ENCODE data around the gene OAS3. TPM values are rescaled to one million over a fixed set of nuclear protein-coding genes. Genes with fewer than 3 reads are reported as not detected.
"Not testable (repeated sequence)": the region's sequence is repeated elsewhere in the genome, so short reads cannot be mapped to it uniquely, and the experiment has no call there.

The OAS3 gene
- total and polyA plus RNA-seq, 2 donors (not counting 1 experiment from before 2014, with no cell fraction given): 16.5 to 24.9 TPM

DNA sequence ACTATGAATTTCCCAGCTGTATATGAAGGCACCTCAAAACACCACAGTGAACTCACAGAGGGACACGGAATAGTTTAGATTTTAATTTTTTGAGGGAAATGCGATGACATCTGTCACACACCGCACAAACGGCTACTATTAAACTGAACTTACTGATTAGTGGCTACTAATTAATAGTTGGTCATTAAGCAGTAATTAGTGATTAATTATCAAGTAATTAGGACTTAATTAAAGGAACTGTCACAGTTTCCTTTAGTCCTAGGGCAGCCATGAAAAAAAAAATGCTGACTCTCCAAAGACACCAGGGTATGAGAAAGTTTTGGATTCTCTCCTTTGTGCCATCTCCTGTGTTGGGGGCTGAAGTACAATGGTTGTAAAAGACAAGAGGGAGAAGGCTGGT lies 28.6 kb upstream of the OAS3 start:
- TF ChIP-seq, protein P1, sequence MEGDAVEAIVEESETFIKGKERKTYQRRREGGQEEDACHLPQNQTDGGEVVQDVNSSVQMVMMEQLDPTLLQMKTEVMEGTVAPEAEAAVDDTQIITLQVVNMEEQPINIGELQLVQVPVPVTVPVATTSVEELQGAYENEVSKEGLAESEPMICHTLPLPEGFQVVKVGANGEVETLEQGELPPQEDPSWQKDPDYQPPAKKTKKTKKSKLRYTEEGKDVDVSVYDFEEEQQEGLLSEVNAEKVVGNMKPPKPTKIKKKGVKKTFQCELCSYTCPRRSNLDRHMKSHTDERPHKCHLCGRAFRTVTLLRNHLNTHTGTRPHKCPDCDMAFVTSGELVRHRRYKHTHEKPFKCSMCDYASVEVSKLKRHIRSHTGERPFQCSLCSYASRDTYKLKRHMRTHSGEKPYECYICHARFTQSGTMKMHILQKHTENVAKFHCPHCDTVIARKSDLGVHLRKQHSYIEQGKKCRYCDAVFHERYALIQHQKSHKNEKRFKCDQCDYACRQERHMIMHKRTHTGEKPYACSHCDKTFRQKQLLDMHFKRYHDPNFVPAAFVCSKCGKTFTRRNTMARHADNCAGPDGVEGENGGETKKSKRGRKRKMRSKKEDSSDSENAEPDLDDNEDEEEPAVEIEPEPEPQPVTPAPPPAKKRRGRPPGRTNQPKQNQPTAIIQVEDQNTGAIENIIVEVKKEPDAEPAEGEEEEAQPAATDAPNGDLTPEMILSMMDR (IDR thresholded peaks at IDR 0.05): no peak
- no peak for TF ChIP-seq EZH2 (IDR thresholded peaks at IDR 0.05; ENCODE audit: borderline replicate concordance, insufficient read depth, low read depth, low read length, poor library complexity, severe bottlenecking)
- H3K27me3 ChIP-seq (replicated peaks in 1 of 4; ENCODE audit: control extremely low read depth in 1 of 4, control insufficient read depth in 3 of 4, insufficient read depth in 4 of 4, low read length in 3 of 4): no peaks in the 10 kb centered on the region
- H3K4me1 ChIP-seq (ENCODE audit: control insufficient read depth in 2 of 2, insufficient read depth in 2 of 2, low read length in 2 of 2): peaks cover 37 to 55% of the 10 kb centered on the region in 2 donors
- Mint-ChIP-seq H3K4me1 (peaks cover 71% of the 10 kb centered on the region), H3K9me3 (ENCODE audit: insufficient read depth) (peaks cover 7% of the 10 kb centered on the region), H3K27me3 (no peaks in the 10 kb centered on the region), H3K4me3 (peak overlapping the region; percentile 77), H3K27ac (peak overlapping the region; percentile 95)
- DNase-seq (no peak), ATAC-seq (ENCODE audit: low read depth) (no peak)
- no CpG with 5 or more reads among the region's 4 CpGs for WGBS (ENCODE audit: insufficient coverage)
- H3K9ac ChIP-seq (ENCODE audit: low read length): no peak overlapping the region
- H4K20me1 ChIP-seq (ENCODE audit: control insufficient read depth, insufficient read depth, low read length, poor library complexity, severe bottlenecking): peaks cover 24% of the 10 kb centered on the region
- peak overlapping the region in 1 of 2 donors; percentile 83 for H3K27ac ChIP-seq (ENCODE audit: low read length in 2 of 2)
- peaks cover 54% of the 10 kb centered on the region for H3K79me2 ChIP-seq (ENCODE audit: control insufficient read depth, insufficient read depth, low read length)
- H3K36me3 ChIP-seq (replicated peaks in 1 of 2; ENCODE audit: control extremely low read depth in 1 of 2, control insufficient read depth in 1 of 2, extremely low read depth in 1 of 2, insufficient read depth in 2 of 2, low read length in 1 of 2): peaks cover 0 to 50% of the 10 kb centered on the region in 2 experiments
- ChIA-PET POLR2A (no interaction called here), CTCF (interaction anchor here (1.2 to 1.3 kb wide), 2 partner anchors 10 to 120 kb away, joined by 4 read pairs; no protein-coding TSS in a partner anchor)
- intact Hi-C loops (cut with micrococcal nuclease): loop anchor here (10.0 kb wide), 1 partner anchor 245 kb away; no protein-coding TSS in a partner anchor
- no peak overlapping the region for H2AFZ ChIP-seq (ENCODE audit: insufficient read depth, low read depth, low read length, poor library complexity, severe bottlenecking)
- H3K4me2 ChIP-seq (replicated peaks; ENCODE audit: low read depth, low read length, poor library complexity, severe bottlenecking): peak overlapping the region; percentile 82
- H3K9me3 ChIP-seq (ENCODE audit: control extremely low read depth in 1 of 3, control insufficient read depth in 2 of 3, insufficient read depth in 1 of 3, low read length in 2 of 3): peaks cover 0 to 15% (median 5%) of the 10 kb centered on the region in 3 donors
- no peak overlapping the region for H3K4me3 ChIP-seq (ENCODE audit: control extremely low read depth in 1 of 5, extremely low read depth in 1 of 5, insufficient read depth in 1 of 5, low read depth in 2 of 5, low read length in 4 of 5)

DNA sequence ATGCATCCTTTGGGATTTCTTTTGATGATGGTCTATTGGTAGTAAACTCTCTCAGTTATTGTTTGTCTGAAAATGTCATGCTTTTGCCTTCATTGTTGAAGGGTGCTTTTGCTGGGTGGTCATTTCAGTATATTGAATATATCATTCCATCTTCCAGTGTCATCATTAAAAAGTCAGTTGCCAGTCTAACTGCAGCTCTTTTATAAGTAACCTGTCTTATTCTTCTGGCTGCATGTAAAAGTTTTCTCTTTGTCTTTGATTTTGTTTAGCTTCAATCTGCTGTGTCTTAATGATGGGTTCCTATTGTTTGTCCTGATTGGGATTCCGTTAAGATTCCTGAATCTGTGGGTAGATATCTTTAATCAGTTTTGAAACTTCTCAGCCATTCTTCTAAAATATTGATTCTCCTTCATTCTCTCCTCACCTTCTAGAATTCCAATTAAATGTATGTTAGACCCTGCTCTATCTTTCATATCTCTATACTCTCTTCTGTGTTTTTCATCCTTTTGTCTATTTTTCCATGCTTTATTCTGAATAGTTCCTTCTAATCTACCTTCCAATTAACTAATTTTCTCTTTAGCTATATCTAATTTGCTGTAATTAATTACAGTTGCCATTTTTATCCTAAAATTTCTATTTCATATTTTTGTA lies 25.1 kb upstream of the OAS3 start:
- intact Hi-C loops (cut with micrococcal nuclease): no loop called here
- Histone ChIP-seq H3K36me3 (replicated peaks in 1 of 2; ENCODE audit: control extremely low read depth in 1 of 2, control insufficient read depth in 1 of 2, extremely low read depth in 1 of 2, insufficient read depth in 2 of 2, low read length in 1 of 2) (peaks cover 1 to 75% of the 10 kb centered on the region in 2 experiments), H3K4me2 (replicated peaks; ENCODE audit: low read depth, low read length, poor library complexity, severe bottlenecking) (no peak overlapping the region), H4K20me1 (ENCODE audit: control insufficient read depth, insufficient read depth, low read length, poor library complexity, severe bottlenecking) (peaks cover 36% of the 10 kb centered on the region), H3K4me1 (ENCODE audit: control insufficient read depth in 2 of 2, insufficient read depth in 2 of 2, low read length in 2 of 2) (peaks cover 21 to 31% of the 10 kb centered on the region in 2 donors), H3K79me2 (ENCODE audit: control insufficient read depth, insufficient read depth, low read length) (peaks cover 64% of the 10 kb centered on the region), H3K9me3 (ENCODE audit: control extremely low read depth in 1 of 3, control insufficient read depth in 2 of 3, insufficient read depth in 1 of 3, low read length in 2 of 3) (peaks cover 0 to 15% (median 5%) of the 10 kb centered on the region in 3 donors), H2AFZ (ENCODE audit: insufficient read depth, low read depth, low read length, poor library complexity, severe bottlenecking) (no peak overlapping the region), H3K27ac (ENCODE audit: low read length in 2 of 2) (no peak overlapping the region), H3K27me3 (replicated peaks in 1 of 4; ENCODE audit: control extremely low read depth in 1 of 4, control insufficient read depth in 3 of 4, insufficient read depth in 4 of 4, low read length in 3 of 4) (no peaks in the 10 kb centered on the region), H3K9ac (ENCODE audit: low read length) (no peak overlapping the region), H3K4me3 (ENCODE audit: control extremely low read depth in 1 of 5, extremely low read depth in 1 of 5, insufficient read depth in 1 of 5, low read depth in 2 of 5, low read length in 4 of 5) (no peak overlapping the region)
- H3K9me3 Mint-ChIP-seq (ENCODE audit: insufficient read depth): peaks cover 7% of the 10 kb centered on the region
- H3K27me3 Mint-ChIP-seq: no peaks in the 10 kb centered on the region
- TF ChIP-seq EZH2 (IDR thresholded peaks at IDR 0.05; ENCODE audit: borderline replicate concordance, insufficient read depth, low read depth, low read length, poor library complexity, severe bottlenecking): no peak
- TF ChIP-seq, protein P1 (IDR thresholded peaks at IDR 0.05): no peak
- CTCF ChIA-PET: interaction anchor here (1.2 kb wide), 1 partner anchor 11 kb away, joined by 4 read pairs; no protein-coding TSS in a partner anchor
- POLR2A ChIA-PET: no interaction called here
- WGBS (ENCODE audit: insufficient coverage): no CpG with 5 or more reads among the region's 1 CpG
- DNase-seq: no peak
- no peak overlapping the region for H3K4me3 Mint-ChIP-seq
- no peak for ATAC-seq (ENCODE audit: low read depth)
- peaks cover 50% of the 10 kb centered on the region for H3K4me1 Mint-ChIP-seq
- no peak overlapping the region for H3K27ac Mint-ChIP-seq

DNA sequence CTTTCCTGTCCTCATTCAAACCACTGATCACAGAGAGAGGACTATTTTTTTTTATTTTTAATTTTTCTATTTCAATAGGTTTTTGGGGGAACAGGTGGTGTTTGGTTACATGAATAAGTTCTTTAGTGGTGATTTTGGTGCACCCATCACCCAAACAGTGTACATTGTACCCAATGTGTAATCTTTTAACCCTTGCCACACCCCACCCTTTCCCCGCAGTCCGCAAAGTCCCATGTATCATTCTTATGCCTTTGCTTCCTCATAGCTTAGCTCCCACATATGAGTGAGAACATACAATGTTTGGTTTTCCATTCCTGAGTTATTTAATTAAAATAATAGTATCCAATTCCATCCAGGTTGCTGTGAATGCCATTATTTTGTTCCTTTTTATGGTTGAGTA lies 24.4 kb upstream of the OAS3 start:
- peaks cover 13 to 24% of the 10 kb centered on the region in 2 donors for H3K4me1 ChIP-seq (ENCODE audit: control insufficient read depth in 2 of 2, insufficient read depth in 2 of 2, low read length in 2 of 2)
- POLR2A ChIA-PET; H3K4me2 ChIP-seq (replicated peaks; ENCODE audit: low read depth, low read length, poor library complexity, severe bottlenecking); ATAC-seq (ENCODE audit: low read depth); H3K9me3 Mint-ChIP-seq (ENCODE audit: insufficient read depth); H3K27me3 ChIP-seq (replicated peaks in 1 of 4; ENCODE audit: control extremely low read depth in 1 of 4, control insufficient read depth in 3 of 4, insufficient read depth in 4 of 4, low read length in 3 of 4); H3K27ac Mint-ChIP-seq; H3K9ac ChIP-seq (ENCODE audit: low read length); DNase-seq; intact Hi-C loops (cut with micrococcal nuclease); H2AFZ ChIP-seq (ENCODE audit: insufficient read depth, low read depth, low read length, poor library complexity, severe bottlenecking); H3K27me3 Mint-ChIP-seq; H3K4me3 ChIP-seq (ENCODE audit: control extremely low read depth in 1 of 5, extremely low read depth in 1 of 5, insufficient read depth in 1 of 5, low read depth in 2 of 5, low read length in 4 of 5); H3K4me3 Mint-ChIP-seq; H3K27ac ChIP-seq (ENCODE audit: low read length in 2 of 2): not testable (repeated sequence)
- H3K9me3 ChIP-seq (ENCODE audit: control extremely low read depth in 1 of 3, control insufficient read depth in 2 of 3, insufficient read depth in 1 of 3, low read length in 2 of 3): peaks cover 0 to 15% (median 5%) of the 10 kb centered on the region in 3 donors
- WGBS (ENCODE audit: insufficient coverage): no CpG with 5 or more reads among the region's 2 CpGs
- peaks cover 43% of the 10 kb centered on the region for H3K4me1 Mint-ChIP-seq
- CTCF ChIA-PET: interaction anchor here (1.2 kb wide), 1 partner anchor 11 kb away, joined by 4 read pairs; no protein-coding TSS in a partner anchor
- peaks cover 36% of the 10 kb centered on the region for H4K20me1 ChIP-seq (ENCODE audit: control insufficient read depth, insufficient read depth, low read length, poor library complexity, severe bottlenecking)
- H3K36me3 ChIP-seq (replicated peaks in 1 of 2; ENCODE audit: control extremely low read depth in 1 of 2, control insufficient read depth in 1 of 2, extremely low read depth in 1 of 2, insufficient read depth in 2 of 2, low read length in 1 of 2): peaks cover 1 to 77% of the 10 kb centered on the region in 2 experiments
- H3K79me2 ChIP-seq (ENCODE audit: control insufficient read depth, insufficient read depth, low read length): peaks cover 57% of the 10 kb centered on the region
